Endodermal cell (in vitro differentiated cells): Measurements from ENCODE around the gene JARID2. TPM values are rescaled to one million over a fixed set of nuclear protein-coding genes. Genes with fewer than 3 reads are reported as not detected.
A peak's percentile ranks its signal among the peaks of the same experiment; 100 is the strongest.

Experiments used
- DNase-seq: peaks from one replicate; pipeline ENCODE4 v3.0.0-alpha.2; 2017
- H3K27ac ChIP-seq: 2 replicates; pipeline ENCODE4 v1.5.1; 2013; ENCODE audit warnings: mild to moderate bottlenecking, low read depth, low read length, moderate library complexity
- H3K27me3 ChIP-seq: 2 replicates; pipeline ENCODE4 v1.6.1; 2013; ENCODE audit warnings: mild to moderate bottlenecking, low read length, moderate library complexity; ENCODE audit not compliant: insufficient read depth, control insufficient read depth, poor library complexity, severe bottlenecking
- H3K36me3 ChIP-seq: 2 replicates; pipeline ENCODE4 v1.7.0; 2013; ENCODE audit warnings: mild to moderate bottlenecking, low read length, moderate library complexity; ENCODE audit not compliant: control insufficient read depth, insufficient read depth
- H3K4me1 ChIP-seq: one replicate; pipeline ENCODE4 v1.7.0; 2013; ENCODE audit warnings: low read length; ENCODE audit not compliant: control insufficient read depth, insufficient read depth
- H3K4me3 ChIP-seq: 2 replicates; pipeline ENCODE4 v1.5.1; 2013; ENCODE audit warnings: mild to moderate bottlenecking, low read length, moderate library complexity
- H3K9ac ChIP-seq: 2 replicates; pipeline ENCODE4 v1.6.1; 2013; ENCODE audit warnings: mild to moderate bottlenecking, low read length, moderate library complexity; ENCODE audit not compliant: poor library complexity, severe bottlenecking; ENCODE audit errors: extremely low read depth
- H3K9me3 ChIP-seq: 2 replicates; pipeline ENCODE4 v1.6.1; 2013; ENCODE audit warnings: mild to moderate bottlenecking, low read length, moderate library complexity; ENCODE audit not compliant: control insufficient read depth
- H3K27ac Mint-ChIP-seq: 2 replicates; pipeline ENCODE4 v1.8.0; 2020; ENCODE audit warnings: mixed read lengths
- H3K27me3 Mint-ChIP-seq: 2 replicates; pipeline ENCODE4 v1.8.0; 2021; ENCODE audit warnings: mild to moderate bottlenecking, mixed read lengths; ENCODE audit not compliant: insufficient read depth
- H3K36me3 Mint-ChIP-seq: 2 replicates; pipeline ENCODE4 v1.8.0; 2020; ENCODE audit warnings: low read depth, mixed read lengths
- H3K4me1 Mint-ChIP-seq: 2 replicates; pipeline ENCODE4 v1.8.0; 2020; ENCODE audit warnings: mixed read lengths
- H3K4me3 Mint-ChIP-seq: 2 replicates; pipeline ENCODE4 v1.8.0; 2020; ENCODE audit warnings: mild to moderate bottlenecking, moderate library complexity, mixed read lengths
- H3K9me3 Mint-ChIP-seq: 2 replicates; pipeline ENCODE4 v1.8.0; 2020; ENCODE audit warnings: mild to moderate bottlenecking, mixed read lengths
- CTCF ChIP-seq: fragments of 200-600 bp; sonication (generic); conservative IDR thresholded peaks from 2 replicates; pipeline ENCODE4 v1.5.0; 2021; ENCODE audit warnings: antibody characterized with exemption, mild to moderate bottlenecking
- WGBS, 2 experiments: methylation state at CpG; one replicate each; pipeline versions ENCODE4 v1.1.5 to v1.1.7; 2013; ENCODE audit warnings: missing lambda C conversion rate in 2 of 2, mixed read lengths in 1 of 2; ENCODE audit not compliant: insufficient coverage in 1 of 2, insufficient read length in 1 of 2; 5-methylcytosine and 5-hydroxymethylcytosine counted together
- total RNA-seq, 2 donors: library from RNA; stranded (reverse); fragmentation: NEBNext Ultra II Directional in 1 of 2; extraction: Animal tissue kit (Norgen Biotek cat#: 25700) in 1 of 2; gene quantifications; 2 replicates in 1 of 2; 3 replicates in 1 of 2; pipeline ENCODE4 v1.2.1, GENCODE V29; 2021

The JARID2 gene
- total RNA-seq, 2 donors from 2014 or later: 42.5 to 77.0 TPM

- peaks cover 30% of the 10 kb centered on the region for H3K4me1 ChIP-seq
- H3K9me3 Mint-ChIP-seq: no peaks in the 10 kb centered on the region
- peaks cover 71% of the 10 kb centered on the region for H3K4me1 Mint-ChIP-seq
- H3K9ac ChIP-seq: no peak overlapping the region
- no peaks in the 10 kb centered on the region for H3K27me3 Mint-ChIP-seq
- peak overlapping the region; percentile 12 for H3K27ac ChIP-seq
- H3K27me3 ChIP-seq: no peaks in the 10 kb centered on the region
- no peak for TF ChIP-seq CTCF
- no peaks in the 10 kb centered on the region for H3K9me3 ChIP-seq
- H3K36me3 Mint-ChIP-seq: peaks cover 15% of the 10 kb centered on the region
- H3K27ac Mint-ChIP-seq: peak overlapping the region; percentile 70
- WGBS, 2 experiments: 80 to 89% methylated on average over 5 of the region's 5 CpGs
- no peak overlapping the region for H3K4me3 Mint-ChIP-seq
- H3K36me3 ChIP-seq: peaks cover 13% of the 10 kb centered on the region
- no peak for DNase-seq
- H3K4me3 ChIP-seq: no peak overlapping the region
These were observed 180.1 kb downstream of the JARID2 start for GRCh38 chr6:15425947-15426346.

GRCh38 chr6:15426395-15426794 lies 180.5 kb downstream of the JARID2 start:
- TF ChIP-seq CTCF: no peak
- Mint-ChIP-seq H3K27ac (peak overlapping the region; percentile 70), H3K36me3 (peaks cover 15% of the 10 kb centered on the region), H3K4me1 (peaks cover 72% of the 10 kb centered on the region), H3K27me3 (no peaks in the 10 kb centered on the region), H3K9me3 (no peaks in the 10 kb centered on the region), H3K4me3 (no peak overlapping the region)
- WGBS, 2 experiments: 94% methylated on average over 2 of the region's 2 CpGs
- peak overlapping the region; percentile 12 for H3K27ac ChIP-seq
- H3K4me1 ChIP-seq: peaks cover 32% of the 10 kb centered on the region
- no peak overlapping the region for H3K9ac ChIP-seq
- DNase-seq: peak; percentile 2
- H3K36me3 ChIP-seq: peaks cover 13% of the 10 kb centered on the region
- H3K4me3 ChIP-seq: no peak overlapping the region
- H3K9me3 ChIP-seq: no peaks in the 10 kb centered on the region
- H3K27me3 ChIP-seq: no peaks in the 10 kb centered on the region

GRCh38 chr6:15426901-15427300 lies 181.0 kb downstream of the JARID2 start:
- no peaks in the 10 kb centered on the region for H3K9me3 Mint-ChIP-seq
- Histone ChIP-seq H3K9ac (no peak overlapping the region), H3K27me3 (no peaks in the 10 kb centered on the region), H3K27ac (peak overlapping the region; percentile 5), H3K9me3 (no peaks in the 10 kb centered on the region), H3K4me3 (no peak overlapping the region), H3K36me3 (peaks cover 13% of the 10 kb centered on the region), H3K4me1 (peaks cover 30% of the 10 kb centered on the region)
- H3K27me3 Mint-ChIP-seq: no peaks in the 10 kb centered on the region
- 94 to 100% methylated on average over 2 to 3 of the region's 3 CpGs for whole genome bisulfite sequencing, 2 experiments
- peaks cover 15% of the 10 kb centered on the region for H3K36me3 Mint-ChIP-seq
- H3K4me3 Mint-ChIP-seq: no peak overlapping the region
- no peak for DNase-seq
- no peak overlapping the region for H3K27ac Mint-ChIP-seq
- TF ChIP-seq CTCF: no peak
- peaks cover 73% of the 10 kb centered on the region for H3K4me1 Mint-ChIP-seq
